Measurements from ENCODE around the gene ATXN1. TPM values are rescaled to one million over a fixed set of nuclear protein-coding genes. Genes with fewer than 3 reads are reported as not detected.
A peak's percentile ranks its signal among the peaks of the same experiment; 100 is the strongest.

The ATXN1 gene
- polyA plus RNA-seq, 1 of the 3 experiments (the other 2 are of a cell fraction): 7.9 TPM

- no peak for TF ChIP-seq YY1 (IDR thresholded peaks at IDR 0.05; ENCODE audit: low read depth)
- no peak for TF ChIP-seq USF2 (IDR thresholded peaks at IDR 0.05; ENCODE audit: borderline replicate concordance, low read depth, low read length)
Measured at GRCh38 chr6:16278750-16279149, 482.5 kb downstream of the ATXN1 start (continued).

- H3K9me2 ChIP-seq: no peaks in the 10 kb centered on the region
- ChIA-PET POLR2A (no interaction called here), CTCF (no interaction called here)
- no peaks in the 10 kb centered on the region for H3K9me3 ChIP-seq
- no peaks in the 10 kb centered on the region for H3K36me3 ChIP-seq (replicated peaks in 1 of 2; ENCODE audit: control insufficient read depth in 1 of 2, insufficient read depth in 2 of 2, low read length in 1 of 2)
- H3K4me2 ChIP-seq: peak overlapping the region; percentile 46; the same call in 1 of the 2 replicates
- peaks cover 4% of the 10 kb centered on the region for H3F3A ChIP-seq (replicated peaks; ENCODE audit: insufficient read depth)
- peaks cover 2 to 12% of the 10 kb centered on the region in 2 experiments; a peak in 2 of 4 replicates for H3K4me1 ChIP-seq (ENCODE audit: control insufficient read depth in 1 of 2, insufficient read depth in 2 of 2, low read depth in 1 of 2, low read length in 1 of 2)
- TF ChIP-seq IRF3 (IDR thresholded peaks at IDR 0.05; ENCODE audit: low read depth, low read length): no peak
- TF ChIP-seq YY1 (IDR thresholded peaks at IDR 0.05; ENCODE audit: low read depth): no peak
- TF ChIP-seq EZH2phosphoT487 (IDR thresholded peaks at IDR 0.05; ENCODE audit: borderline replicate concordance, low read depth): no peak
- TF ChIP-seq TEAD4 (IDR thresholded peaks at IDR 0.05; ENCODE audit: borderline replicate concordance, insufficient read depth): no peak
- no peak for TF ChIP-seq CHD2 (IDR thresholded peaks at IDR 0.05; ENCODE audit: low read length, partially characterized antibody)
- TF ChIP-seq MXI1 (IDR thresholded peaks at IDR 0.05; ENCODE audit: low read depth, low read length): no peak
- no peak for TF ChIP-seq EP300 (IDR thresholded peaks at IDR 0.05; ENCODE audit: borderline replicate concordance in 1 of 2, low read depth in 1 of 2, low read length in 1 of 2)
- no peak for TF ChIP-seq RAD21 (IDR thresholded peaks at IDR 0.05; ENCODE audit: low read length)
- TF ChIP-seq, protein P1, sequence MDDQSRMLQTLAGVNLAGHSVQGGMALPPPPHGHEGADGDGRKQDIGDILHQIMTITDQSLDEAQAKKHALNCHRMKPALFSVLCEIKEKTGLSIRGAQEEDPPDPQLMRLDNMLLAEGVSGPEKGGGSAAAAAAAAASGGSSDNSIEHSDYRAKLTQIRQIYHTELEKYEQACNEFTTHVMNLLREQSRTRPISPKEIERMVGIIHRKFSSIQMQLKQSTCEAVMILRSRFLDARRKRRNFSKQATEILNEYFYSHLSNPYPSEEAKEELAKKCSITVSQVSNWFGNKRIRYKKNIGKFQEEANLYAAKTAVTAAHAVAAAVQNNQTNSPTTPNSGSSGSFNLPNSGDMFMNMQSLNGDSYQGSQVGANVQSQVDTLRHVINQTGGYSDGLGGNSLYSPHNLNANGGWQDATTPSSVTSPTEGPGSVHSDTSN (IDR thresholded peaks at IDR 0.05): no peak
- no peak for TF ChIP-seq JUND (IDR thresholded peaks at IDR 0.05)
- TF ChIP-seq, protein P2, sequence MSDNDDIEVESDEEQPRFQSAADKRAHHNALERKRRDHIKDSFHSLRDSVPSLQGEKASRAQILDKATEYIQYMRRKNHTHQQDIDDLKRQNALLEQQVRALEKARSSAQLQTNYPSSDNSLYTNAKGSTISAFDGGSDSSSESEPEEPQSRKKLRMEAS (IDR thresholded peaks at IDR 0.05; ENCODE audit: low read depth): no peak
- TF ChIP-seq RXRA (IDR thresholded peaks at IDR 0.05; ENCODE audit: borderline replicate concordance, low read depth): no peak
- TF ChIP-seq POLR2AphosphoS5 (IDR thresholded peaks at IDR 0.05; ENCODE audit: low read depth, low read length): no peak
- no peak for TF ChIP-seq SIN3A (IDR thresholded peaks at IDR 0.05; ENCODE audit: borderline replicate concordance, low read depth, low read length)
- TF ChIP-seq FOXJ3 (CRISPR knock-in tag; IDR thresholded peaks at IDR 0.05): no peak
- TF ChIP-seq ELF1 (IDR thresholded peaks at IDR 0.05): no peak
- TF ChIP-seq REST (IDR thresholded peaks at IDR 0.05; ENCODE audit: low read depth, low read length): no peak
- TF ChIP-seq, protein P3, sequence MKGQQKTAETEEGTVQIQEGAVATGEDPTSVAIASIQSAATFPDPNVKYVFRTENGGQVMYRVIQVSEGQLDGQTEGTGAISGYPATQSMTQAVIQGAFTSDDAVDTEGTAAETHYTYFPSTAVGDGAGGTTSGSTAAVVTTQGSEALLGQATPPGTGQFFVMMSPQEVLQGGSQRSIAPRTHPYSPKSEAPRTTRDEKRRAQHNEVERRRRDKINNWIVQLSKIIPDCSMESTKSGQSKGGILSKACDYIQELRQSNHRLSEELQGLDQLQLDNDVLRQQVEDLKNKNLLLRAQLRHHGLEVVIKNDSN (IDR thresholded peaks at IDR 0.05; ENCODE audit: borderline replicate concordance, low read depth): no peak
- TF ChIP-seq FOSL2 (IDR thresholded peaks at IDR 0.05; ENCODE audit: borderline replicate concordance, low read depth): no peak
- H4K20me1 ChIP-seq (ENCODE audit: insufficient read depth): no peaks in the 10 kb centered on the region
- no peak overlapping the region for H3K4me3 ChIP-seq (ENCODE audit: low read depth in 2 of 2, low read length in 1 of 2)
- 89% methylated on average over 10 of the region's 10 CpGs for WGBS (ENCODE audit: low lambda C conversion rate)
- no peaks in the 10 kb centered on the region for H3K79me2 ChIP-seq (ENCODE audit: insufficient read depth)
- no peak overlapping the region; the same call in 1 of the 2 replicates for H3K9ac ChIP-seq
- H3K27ac ChIP-seq (ENCODE audit: low read depth in 2 of 2, low read length in 1 of 2): peak overlapping the region in 1 of 2 experiments; percentile 41; a peak in 1 of 4 replicates
- no peak overlapping the region; the same call in 1 of the 2 replicates for H2AFZ ChIP-seq (ENCODE audit: low read depth)
- DNase-seq: no peak
- no peaks in the 10 kb centered on the region for H3K27me3 ChIP-seq (ENCODE audit: insufficient read depth)
Measured at GRCh38 chr6:16278048-16278724, 483.1 kb downstream of the ATXN1 start.

Data from SK-N-SH (cell line).